Aorta (tissue), 5 donors: ENCODE results near the gene CDON. TPM values are rescaled to one million over a fixed set of nuclear protein-coding genes. Genes with fewer than 3 reads are reported as not detected.

Source experiments
- ATAC-seq: fragments of 200-7000 bp; cut with Tn5 transposase; one replicate; pipeline ENCODE4 v1.9.1; 2022; ENCODE audit warnings: moderate library complexity; ENCODE audit not compliant: low FRiP score
- DNase-seq, 2 donors: peaks; one replicate each; pipeline ENCODE4 v3.0.0-alpha.2; 2020
- H3K27ac ChIP-seq, 2 donors: one replicate each; pipeline ENCODE4 v1.5.1; 2013; ENCODE audit warnings: low read length in 2 of 2, mild to moderate bottlenecking in 2 of 2, moderate library complexity in 2 of 2, control low read depth in 1 of 2, inconsistent platforms in 1 of 2, low read depth in 1 of 2
- H3K27me3 ChIP-seq, 2 donors: one replicate each; pipeline ENCODE4 v1.6.1; 2013; ENCODE audit warnings: control low read depth in 1 of 2, low read length in 1 of 2, mild to moderate bottlenecking in 1 of 2, moderate library complexity in 1 of 2; ENCODE audit not compliant: insufficient read depth in 2 of 2, control insufficient read depth in 1 of 2
- H3K36me3 ChIP-seq, 2 donors: one replicate each; pipeline ENCODE4 v1.6.1; 2013; ENCODE audit warnings: control low read depth in 1 of 2, low read length in 1 of 2, mild to moderate bottlenecking in 1 of 2; ENCODE audit not compliant: insufficient read depth in 2 of 2, control insufficient read depth in 1 of 2
- H3K4me1 ChIP-seq, 2 donors: one replicate each; pipeline ENCODE4 v1.6.1; 2013; ENCODE audit warnings: low read length in 2 of 2, control low read depth in 1 of 2, mild to moderate bottlenecking in 1 of 2, moderate library complexity in 1 of 2; ENCODE audit not compliant: insufficient read depth in 2 of 2, control insufficient read depth in 1 of 2
- H3K4me3 ChIP-seq, 2 donors: one replicate each; pipeline ENCODE4 v1.5.1; 2013; ENCODE audit warnings: low read length in 2 of 2, control low read depth in 1 of 2, mild to moderate bottlenecking in 1 of 2
- H3K9me3 ChIP-seq: one replicate; pipeline ENCODE4 v1.6.1; 2013; ENCODE audit warnings: mild to moderate bottlenecking, low read length; ENCODE audit not compliant: control insufficient read depth
- WGBS, 2 donors: extraction: QIAGEN DNeasy Blood & Tissue Kit; methylation state at CpG; one replicate each; pipeline ENCODE4 v1.1.7; 2013; 5-methylcytosine and 5-hydroxymethylcytosine counted together
- intact Hi-C, 2 donors: fragments of 100-400 bp; cut with DNase I; formaldehyde crosslinking; loops; one replicate each; pipeline versions ENCODE4 v1.14.2 to v1.15.0; 2022
- long read RNA-seq, 2 donors: library from polyadenylated mRNA; unstranded; transcript quantifications; one replicate each; pipeline ENCODE4 v2.0.0, GENCODE V29; 2020 to 2021
- polyA plus RNA-seq, 2 donors: library from polyadenylated mRNA; stranded (reverse); fragments of 200-250 nt; gene quantifications; one replicate each; pipeline ENCODE4 v1.2.3, GENCODE V29; 2013
- total RNA-seq, 2 donors: library from RNA; stranded (reverse); fragmentation: NEBNext Ultra II Directional; extraction: Animal tissue kit (Norgen Biotek cat#: 25700); gene quantifications; one replicate each; pipeline ENCODE4 v1.2.1, GENCODE V29; 2021
- donor health status: healthy with polysubstance abuse.
- donor health status: Bipolar disorder and iron deficiency.
- donor health status: DM: no; HTN: no; CAD: no.
- donor health status: DM: no; HTN: no; CAD: no.
- donor health status: DM: yes; HTN: yes; CAD: no.

CDON gene, protein sequence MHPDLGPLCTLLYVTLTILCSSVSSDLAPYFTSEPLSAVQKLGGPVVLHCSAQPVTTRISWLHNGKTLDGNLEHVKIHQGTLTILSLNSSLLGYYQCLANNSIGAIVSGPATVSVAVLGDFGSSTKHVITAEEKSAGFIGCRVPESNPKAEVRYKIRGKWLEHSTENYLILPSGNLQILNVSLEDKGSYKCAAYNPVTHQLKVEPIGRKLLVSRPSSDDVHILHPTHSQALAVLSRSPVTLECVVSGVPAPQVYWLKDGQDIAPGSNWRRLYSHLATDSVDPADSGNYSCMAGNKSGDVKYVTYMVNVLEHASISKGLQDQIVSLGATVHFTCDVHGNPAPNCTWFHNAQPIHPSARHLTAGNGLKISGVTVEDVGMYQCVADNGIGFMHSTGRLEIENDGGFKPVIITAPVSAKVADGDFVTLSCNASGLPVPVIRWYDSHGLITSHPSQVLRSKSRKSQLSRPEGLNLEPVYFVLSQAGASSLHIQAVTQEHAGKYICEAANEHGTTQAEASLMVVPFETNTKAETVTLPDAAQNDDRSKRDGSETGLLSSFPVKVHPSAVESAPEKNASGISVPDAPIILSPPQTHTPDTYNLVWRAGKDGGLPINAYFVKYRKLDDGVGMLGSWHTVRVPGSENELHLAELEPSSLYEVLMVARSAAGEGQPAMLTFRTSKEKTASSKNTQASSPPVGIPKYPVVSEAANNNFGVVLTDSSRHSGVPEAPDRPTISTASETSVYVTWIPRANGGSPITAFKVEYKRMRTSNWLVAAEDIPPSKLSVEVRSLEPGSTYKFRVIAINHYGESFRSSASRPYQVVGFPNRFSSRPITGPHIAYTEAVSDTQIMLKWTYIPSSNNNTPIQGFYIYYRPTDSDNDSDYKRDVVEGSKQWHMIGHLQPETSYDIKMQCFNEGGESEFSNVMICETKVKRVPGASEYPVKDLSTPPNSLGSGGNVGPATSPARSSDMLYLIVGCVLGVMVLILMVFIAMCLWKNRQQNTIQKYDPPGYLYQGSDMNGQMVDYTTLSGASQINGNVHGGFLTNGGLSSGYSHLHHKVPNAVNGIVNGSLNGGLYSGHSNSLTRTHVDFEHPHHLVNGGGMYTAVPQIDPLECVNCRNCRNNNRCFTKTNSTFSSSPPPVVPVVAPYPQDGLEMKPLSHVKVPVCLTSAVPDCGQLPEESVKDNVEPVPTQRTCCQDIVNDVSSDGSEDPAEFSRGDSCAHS (N-terminal part only)
- 10 to 100 TPM in 1 of 2 donors, 1 to 10 TPM in 1; 8.1 to 50.3 TPM for total RNA-seq
- under 1 TPM; 0.49 to 0.88 TPM for polyA plus RNA-seq
- long read RNA-seq, donor 1, partial matches to known transcripts, result 0 of 5 reads
- long read RNA-seq, donor 1, other reads (novel, unspliced or antisense), result 5 of 5 reads
- long read RNA-seq, donor 2, partial matches to known transcripts, result 1 of 6 reads
- long read RNA-seq, donor 2, other reads (novel, unspliced or antisense), result 5 of 6 reads

DNA sequence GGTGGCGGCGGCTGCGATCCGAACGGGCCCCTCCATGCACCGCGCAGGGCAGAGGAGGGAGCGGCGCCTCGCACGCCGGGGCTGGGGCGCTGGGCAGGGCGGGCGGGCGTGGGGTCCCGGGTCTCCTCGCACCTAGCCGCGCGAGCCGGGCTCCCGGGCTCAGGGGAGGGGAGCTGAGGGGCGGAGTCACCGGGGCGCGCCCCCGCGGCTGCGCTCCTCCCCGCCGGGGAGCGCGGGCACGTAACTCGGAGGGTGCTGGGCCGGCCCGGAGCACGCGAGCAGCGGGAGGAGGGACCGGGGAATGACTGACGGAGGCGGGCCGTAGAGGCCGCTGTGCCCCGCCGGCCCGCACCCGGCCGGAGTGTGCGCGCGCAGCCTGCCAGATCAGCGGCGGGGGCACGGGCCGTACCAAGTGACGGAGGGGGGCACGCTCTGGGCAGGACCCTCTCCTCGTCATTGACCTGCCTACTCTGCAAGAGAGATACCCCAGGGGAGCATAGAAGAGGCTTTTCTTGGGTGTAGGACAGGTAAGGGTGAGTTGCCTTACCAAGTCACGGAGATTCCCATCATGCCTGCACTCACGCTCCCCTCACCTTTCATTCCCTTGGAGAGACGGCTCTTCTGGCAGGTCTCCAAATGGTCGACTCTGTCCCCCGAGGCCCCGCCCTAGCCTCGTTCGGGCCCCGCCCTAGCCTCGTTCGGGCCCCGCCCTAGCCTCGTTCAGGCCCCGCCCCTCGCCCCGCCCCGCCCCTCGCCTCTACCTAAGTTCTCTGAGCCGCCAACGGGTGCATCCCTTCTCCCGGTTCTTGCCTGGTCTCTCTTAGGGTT, at the start of gene CDON:
TSS of gene CDON (minus strand) at position 188 of the 828 bp plus-strand sequence. CDS start 39,390 bp downstream, outside the sequence.
- no peak within 1 kb of the TSS for H3K27ac ChIP-seq
- no peaks in the 10 kb centered on the region for H3K9me3 ChIP-seq
- DNase-seq (peak; percentile 93 to 96), ATAC-seq (peak; percentile 98)
- no peaks in the 10 kb centered on the region for H3K27me3 ChIP-seq
- H3K36me3 ChIP-seq, result no peaks in the 10 kb centered on the region
- intact Hi-C loops, result loop anchor here (2.0 to 10.0 kb wide), 4 partner anchors 49 to 148 kb away; partner anchors contain the start of genes FAM118B (in 1 of the 2) and RPUSD4 (in 1 of the 2)
- H3K4me1 ChIP-seq, result peaks cover 2 to 3% of the 10 kb centered on the region in 2 donors
- peak within 1 kb of the TSS; percentile 66 to 87 for H3K4me3 ChIP-seq
- 0 to 1% methylated on average over 46 to 82 of the region's 82 CpGs for WGBS, 2 donors

DNA sequence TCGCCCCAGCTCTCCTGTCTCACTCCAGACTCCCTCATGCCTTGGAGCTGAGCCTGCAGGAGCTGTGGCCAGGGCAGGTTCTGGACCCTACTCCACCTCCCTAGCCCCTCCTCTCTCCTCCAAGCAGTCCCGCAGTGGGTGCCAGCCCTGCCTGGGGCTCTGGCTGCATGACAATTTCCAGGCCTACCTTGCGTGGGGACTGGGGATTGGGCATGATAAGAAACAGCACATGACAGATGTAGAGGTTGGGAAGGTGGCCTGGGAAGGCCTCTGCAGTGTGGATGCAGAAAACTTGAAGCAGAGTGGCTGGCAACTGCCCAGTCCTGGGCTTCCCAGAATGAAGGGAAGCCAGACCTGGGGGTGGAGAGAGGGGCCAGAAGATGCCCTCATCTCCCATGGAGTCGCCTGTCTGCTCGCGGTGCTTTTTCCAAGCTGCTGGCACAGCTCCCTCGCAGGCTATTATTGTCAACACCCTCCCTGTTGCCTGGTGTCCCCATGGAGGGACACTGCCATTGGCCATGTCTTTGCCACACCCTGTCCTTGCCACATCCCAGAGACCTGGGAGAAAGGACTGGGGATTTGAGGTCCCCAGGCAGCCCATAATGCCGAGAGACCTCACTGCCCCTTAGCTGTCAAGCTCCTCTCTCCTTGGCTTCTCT, 48.9 kb upstream of the CDON start:
- 52 to 60% methylated on average over 8 of the region's 8 CpGs for WGBS, 2 donors
- Histone ChIP-seq H3K4me3 (no peak overlapping the region), H3K27me3 (no peaks in the 10 kb centered on the region), H3K9me3 (no peaks in the 10 kb centered on the region), H3K4me1 (peaks cover 2 to 17% of the 10 kb centered on the region in 2 donors), H3K27ac (peak overlapping the region in 1 of 2 donors; percentile 31), H3K36me3 (no peaks in the 10 kb centered on the region)
- DNase-seq (no peak), ATAC-seq (no peak)
- intact Hi-C loops, result loop anchor here (5.0 to 10.0 kb wide), 2 partner anchors 49 to 517 kb away; partner anchors contain the start of genes CDON (in 1 of the 2) and STT3A (in 1 of the 2)

DNA sequence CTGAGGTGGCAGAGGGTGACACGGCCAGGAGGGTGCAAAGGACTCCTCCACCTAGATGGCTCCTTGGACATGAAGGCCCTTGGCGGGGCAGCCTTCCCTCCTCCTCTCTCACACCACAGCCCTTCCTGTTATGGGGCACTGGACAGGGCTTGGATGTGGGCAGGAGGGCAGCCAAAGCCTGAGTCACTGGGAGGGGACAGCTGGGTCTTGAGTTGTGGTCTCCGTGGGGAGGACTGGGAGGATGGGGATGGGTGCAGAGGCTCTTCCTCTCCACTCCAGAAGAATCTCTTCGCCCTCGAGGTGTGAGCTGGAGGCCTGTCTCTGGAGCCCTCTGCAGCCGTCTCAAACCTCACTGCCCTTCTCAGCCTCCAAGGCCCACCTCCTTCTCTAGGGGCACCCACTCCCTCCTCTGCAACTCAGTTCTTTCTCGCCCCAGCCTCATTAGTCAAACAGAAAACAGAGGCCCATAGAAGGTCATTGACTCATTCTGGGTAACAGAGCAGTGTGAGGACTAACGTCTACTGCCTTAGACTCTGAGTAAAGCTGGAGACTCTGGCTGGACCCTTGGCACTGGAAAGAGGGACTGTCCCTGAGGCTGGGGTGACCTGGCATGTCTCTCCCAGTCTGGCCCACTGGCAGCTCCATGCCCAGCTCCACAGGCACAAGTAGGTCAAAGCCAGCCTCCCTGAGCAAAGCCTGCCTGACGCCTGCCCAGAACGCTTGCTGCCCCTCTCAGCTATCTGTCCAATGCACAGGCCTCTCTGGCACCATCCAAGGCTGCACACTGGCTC, 47.5 kb upstream of the CDON start:
- intact Hi-C loops, result loop anchor here (5.0 to 10.0 kb wide), 2 partner anchors 48 to 515 kb away; partner anchors contain the start of genes CDON (in 1 of the 2) and STT3A (in 1 of the 2)
- Histone ChIP-seq H3K27ac (peak overlapping the region; percentile 37 to 70), H3K4me3 (no peak overlapping the region), H3K4me1 (peaks cover 2 to 17% of the 10 kb centered on the region in 2 donors), H3K36me3 (no peaks in the 10 kb centered on the region), H3K27me3 (no peaks in the 10 kb centered on the region), H3K9me3 (no peaks in the 10 kb centered on the region)
- peak; percentile 82 to 87 for DNase-seq
- WGBS, 2 donors, result 27 to 31% methylated on average over 10 of the region's 10 CpGs
- peak; percentile 60 for ATAC-seq

DNA sequence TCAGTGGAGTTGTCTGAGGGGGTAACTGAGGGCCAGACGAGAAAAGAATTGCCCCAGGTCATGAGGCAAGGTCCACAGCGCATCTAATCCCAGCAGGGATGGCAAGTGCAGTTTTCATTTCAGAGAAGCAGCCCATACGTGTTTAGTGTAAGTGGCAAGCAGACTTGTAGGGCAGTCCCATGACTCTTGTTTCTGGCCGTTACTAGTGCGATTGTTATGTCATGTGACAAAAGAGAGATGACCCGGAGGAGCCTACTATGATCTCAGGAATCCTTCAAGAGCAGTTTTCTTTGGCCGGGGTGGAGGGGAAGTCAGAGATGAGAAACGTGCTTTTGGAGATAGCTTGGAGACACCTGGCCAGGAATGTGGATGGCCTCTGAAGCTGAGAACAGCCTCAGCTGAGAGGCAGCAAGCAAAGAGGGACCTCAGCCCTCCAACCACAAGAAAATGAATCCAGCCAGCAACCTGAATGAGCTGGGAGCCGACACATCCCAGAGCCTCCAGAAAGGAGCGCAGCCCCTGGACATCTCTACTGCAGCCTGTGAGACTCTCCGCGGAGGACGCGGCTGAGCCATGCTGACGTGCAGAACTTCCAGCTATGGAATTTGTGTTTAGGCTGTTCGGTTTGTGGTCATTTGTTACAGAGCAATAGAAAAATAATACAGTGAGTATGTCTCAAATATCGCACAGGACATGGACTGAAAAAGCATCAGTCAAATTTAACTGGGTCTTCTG, 44.1 kb upstream of the CDON start:
- Histone ChIP-seq H3K27ac (no peak overlapping the region), H3K27me3 (no peaks in the 10 kb centered on the region), H3K9me3 (no peaks in the 10 kb centered on the region), H3K36me3 (no peaks in the 10 kb centered on the region), H3K4me1 (peaks cover 0 to 8% of the 10 kb centered on the region in 2 donors), H3K4me3 (no peak overlapping the region)
- DNase-seq (no peak), ATAC-seq (no peak)
- intact Hi-C loops, result no loop called here
- WGBS, 2 donors, result 72 to 77% methylated on average over 17 of the region's 17 CpGs

DNA sequence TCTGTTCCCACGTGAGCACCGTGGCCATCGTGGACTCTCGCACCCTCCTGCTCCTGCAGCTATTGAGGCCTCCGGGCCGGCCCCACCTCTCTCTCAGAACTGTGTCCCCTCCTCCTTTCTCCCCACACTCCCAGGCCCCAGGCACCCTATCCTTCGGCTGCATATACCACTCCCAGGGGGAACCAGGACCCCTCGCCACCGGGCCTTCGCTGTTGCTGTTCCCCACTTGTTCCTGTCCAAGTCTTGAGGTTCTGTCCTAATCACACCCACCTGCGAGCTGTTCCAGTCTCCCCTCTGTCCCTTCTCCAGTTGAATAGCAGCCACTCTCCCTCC, 43.0 kb upstream of the CDON start:
- no peaks in the 10 kb centered on the region for H3K36me3 ChIP-seq
- 86 to 87% methylated on average over 11 of the region's 11 CpGs for WGBS, 2 donors
- H3K4me3 ChIP-seq, result no peak overlapping the region
- no peaks in the 10 kb centered on the region for H3K9me3 ChIP-seq
- no peak for ATAC-seq
- no peaks in the 10 kb centered on the region for H3K4me1 ChIP-seq
- H3K27me3 ChIP-seq, result no peaks in the 10 kb centered on the region
- no peak for DNase-seq
- intact Hi-C loops, result no loop called here
- no peak overlapping the region for H3K27ac ChIP-seq

DNA sequence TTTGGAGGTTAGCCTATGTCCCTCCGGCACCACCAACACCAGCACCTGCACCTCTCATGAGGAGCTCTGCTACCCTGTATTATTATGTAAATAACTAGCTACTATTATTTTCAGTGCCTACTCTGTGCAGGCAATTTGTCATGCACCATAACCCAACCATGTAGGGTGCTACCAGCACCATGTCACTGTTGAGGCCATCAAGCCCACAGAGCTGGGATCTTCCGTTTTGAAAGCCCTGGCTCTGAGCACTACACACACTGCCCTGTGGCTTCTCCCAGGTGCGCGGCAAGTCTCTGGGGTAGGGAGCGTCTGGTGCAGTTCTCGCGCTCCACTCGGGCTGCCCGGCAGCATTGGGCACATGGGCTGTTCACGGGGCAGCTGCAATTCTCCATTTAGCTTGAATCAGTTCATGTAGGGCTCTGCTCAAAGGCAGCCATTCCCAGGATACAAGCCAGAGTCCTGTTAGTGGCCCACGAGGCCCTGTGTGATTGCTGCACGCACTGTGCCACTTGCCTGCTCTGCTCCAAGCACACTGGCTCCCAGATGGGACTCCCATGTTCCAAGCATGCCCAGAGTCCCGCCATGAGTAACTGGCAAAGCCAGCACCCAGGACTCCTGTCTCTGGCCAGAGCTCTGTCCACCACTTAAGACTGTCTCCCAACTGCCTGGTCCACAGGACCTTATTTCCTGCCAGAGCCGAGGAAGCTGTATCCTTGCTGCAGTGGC, 42.5 kb upstream of the CDON start:
- Histone ChIP-seq H3K36me3 (no peaks in the 10 kb centered on the region), H3K27me3 (no peaks in the 10 kb centered on the region), H3K4me1 (no peaks in the 10 kb centered on the region), H3K9me3 (no peaks in the 10 kb centered on the region), H3K27ac (no peak overlapping the region), H3K4me3 (no peak overlapping the region)
- intact Hi-C loops, result no loop called here
- DNase-seq (no peak), ATAC-seq (no peak)
- WGBS, 2 donors, result 88 to 89% methylated on average over 14 of the region's 14 CpGs
